Activated CD8-positive, alpha-beta memory T cell treated with anti-CD3 and anti-CD28 coated beads, Interleukin-2, amount 50 U/mL, for 4 hours (primary cell): ENCODE data around the gene NFKBIB.
A peak's percentile ranks its signal among the peaks of the same experiment; 100 is the strongest.
"Not testable (repeated sequence)": the region's sequence is repeated elsewhere in the genome, so short reads cannot be mapped to it uniquely, and the experiment has no call there.

Experiments
- DNase-seq: peaks from one replicate; pipeline ENCODE4 v3.0.0-alpha.2; 2020

NFKBIB gene

GRCh38 chr19:38899447-38900201 is at the start of gene NFKBIB, which contains the start of gene SIRT2:
Gene NFKBIB, plus strand, starts transcription at chr19:38899969. Its CDS starts 64 bp downstream, at chr19:38900033.
Gene SIRT2, minus strand, starts transcription at chr19:38899618. Its CDS starts 97 bp downstream, at chr19:38899521.
- DNase-seq: peak; percentile 98

GRCh38 chr19:38850436-38850975 is 49.3 kb upstream of the NFKBIB start:
- DNase-seq: peak; percentile 98

GRCh38 chr19:38850976-38851621 is 48.7 kb upstream of the NFKBIB start:
- DNase-seq: peak; percentile 44

GRCh38 chr19:38851622-38852230 is 48.0 kb upstream of the NFKBIB start:
- peak; percentile 89 for DNase-seq

GRCh38 chr19:38852231-38853044 is 47.3 kb upstream of the NFKBIB start:
- DNase-seq: peak; percentile 62

GRCh38 chr19:38853214-38853613 is 46.6 kb upstream of the NFKBIB start:
- DNase-seq: no peak

- DNase-seq: not testable (repeated sequence)
Observed at GRCh38 chr19:38854961-38855360, 44.8 kb upstream of the NFKBIB start.

GRCh38 chr19:38855751-38856150 is 44.0 kb upstream of the NFKBIB start:
- not testable (repeated sequence) for DNase-seq

GRCh38 chr19:38856813-38857212 is 43.0 kb upstream of the NFKBIB start:
- DNase-seq: no peak

- DNase-seq: not testable (repeated sequence)
Observed at GRCh38 chr19:38859631-38860204, 40.1 kb upstream of the NFKBIB start.

GRCh38 chr19:38861368-38861767 is 38.4 kb upstream of the NFKBIB start:
- DNase-seq: no peak

GRCh38 chr19:38862321-38863059 is 37.3 kb upstream of the NFKBIB start:
- no peak for DNase-seq

- DNase-seq: no peak
Observed at GRCh38 chr19:38867171-38867780, 32.5 kb upstream of the NFKBIB start.

- DNase-seq: no peak
Observed at GRCh38 chr19:38868551-38868950, 31.2 kb upstream of the NFKBIB start.

- peak; percentile 43 for DNase-seq
Observed at GRCh38 chr19:38869160-38869835, 30.5 kb upstream of the NFKBIB start.

- DNase-seq: peak; percentile 96
Observed at GRCh38 chr19:38869836-38870607, 29.7 kb upstream of the NFKBIB start.

GRCh38 chr19:38870612-38871011 is 29.2 kb upstream of the NFKBIB start:
- no peak for DNase-seq

- DNase-seq: not testable (repeated sequence)
Observed at GRCh38 chr19:38873400-38873799, 26.4 kb upstream of the NFKBIB start.

GRCh38 chr19:38875656-38876395 is 23.9 kb upstream of the NFKBIB start:
- no peak for DNase-seq
